Gastrocnemius medialis (tissue), 4 donors: Measurements from ENCODE around the gene SATB2. TPM values are rescaled to one million over a fixed set of nuclear protein-coding genes. Genes with fewer than 3 reads are reported as not detected.

Source experiments
- ATAC-seq, 2 donors: fragments of 150-250 bp; one replicate each; pipeline ENCODE4 v1.9.1; 2016
- DNase-seq, 2 donors: peaks; one replicate each; pipeline ENCODE4 v3.0.0-alpha.2; 2019
- H3K27ac ChIP-seq, 4 donors: fragments of 200-600 bp; sonication (generic); 1 replicate in 1 of 4; 2 replicates in 3 of 4; pipeline ENCODE4 v1.5.1; 2016 to 2018; ENCODE audit warnings: mild to moderate bottlenecking in 2 of 4, moderate library complexity in 1 of 4
- H3K27me3 ChIP-seq, 3 donors: fragments of 200-600 bp; sonication (generic) in 2 of 3; 1 replicate in 1 of 3; 2 replicates in 2 of 3; pipeline versions ENCODE4 v1.5.1 to v1.6.0; 2016 to 2019; ENCODE audit warnings: mild to moderate bottlenecking in 1 of 3, moderate library complexity in 1 of 3
- H3K36me3 ChIP-seq, 2 donors: fragments of 200-600 bp; sonication (generic) in 1 of 2; one replicate each; pipeline ENCODE4 v1.5.1; 2017 to 2018
- H3K4me1 ChIP-seq, 2 donors: fragments of 200-600 bp; sonication (generic) in 1 of 2; one replicate each; pipeline ENCODE4 v1.5.1; 2016 to 2017; ENCODE audit warnings: mild to moderate bottlenecking in 2 of 2
- H3K4me3 ChIP-seq, 4 donors: fragments of 200-600 bp; sonication (generic) in 3 of 4; 1 replicate in 1 of 4; 2 replicates in 3 of 4; pipeline ENCODE4 v1.5.1; 2016 to 2019; ENCODE audit warnings: mild to moderate bottlenecking in 2 of 4
- H3K9me3 ChIP-seq, 3 donors: fragments of 200-600 bp; sonication (generic) in 2 of 3; 1 replicate in 1 of 3; 2 replicates in 2 of 3; pipeline ENCODE4 v1.5.1; 2016 to 2019
- POLR2A ChIP-seq, 2 donors: fragments of 450-650 bp; IDR thresholded peaks; one replicate each; pipeline ENCODE4 v1.6.1; 2017; ENCODE audit warnings: antibody characterized with exemption in 2 of 2, mild to moderate bottlenecking in 2 of 2, moderate library complexity in 2 of 2
- in situ Hi-C, 4 donors: fragments of 200-750 bp; cut with MboI; loops; one replicate each; pipeline versions ENCODE4 v1.15.0 to v1.8.0; 2017; ENCODE audit warnings: low sequenced_read_pairs in 4 of 4
- intact Hi-C: fragments of 100-400 bp; cut with DNase I; formaldehyde crosslinking; loops from one replicate; pipeline ENCODE4 v1.15.1; 2023; ENCODE audit warnings: low total_unique reads
- total RNA-seq, 4 donors: library from RNA; depleted of rRNA; stranded (reverse); fragments of >200 nt; gene quantifications; one replicate each; pipeline versions ENCODE4 v1.1.0 to v1.2.3, GENCODE V29; 2016
- TF ChIP-seq, protein P1 (sequence below), 5 experiments: fragments of 450-650 bp in 3 of 5; fragments of 200-600 bp in 2 of 5; sonication (generic) in 2 of 5; IDR thresholded peaks in 4 of 5; conservative IDR thresholded peaks in 1 of 5; 1 replicate in 4 of 5; 2 replicates in 1 of 5; pipeline ENCODE4 v1.5.1; 2016 to 2019; ENCODE audit warnings: antibody characterized with exemption in 5 of 5, mild to moderate bottlenecking in 3 of 5, moderate library complexity in 3 of 5

Gene SATB2
- total RNA-seq, 4 donors from 2014 or later, result 2.0 to 6.4 (median 4.5) TPM

DNA sequence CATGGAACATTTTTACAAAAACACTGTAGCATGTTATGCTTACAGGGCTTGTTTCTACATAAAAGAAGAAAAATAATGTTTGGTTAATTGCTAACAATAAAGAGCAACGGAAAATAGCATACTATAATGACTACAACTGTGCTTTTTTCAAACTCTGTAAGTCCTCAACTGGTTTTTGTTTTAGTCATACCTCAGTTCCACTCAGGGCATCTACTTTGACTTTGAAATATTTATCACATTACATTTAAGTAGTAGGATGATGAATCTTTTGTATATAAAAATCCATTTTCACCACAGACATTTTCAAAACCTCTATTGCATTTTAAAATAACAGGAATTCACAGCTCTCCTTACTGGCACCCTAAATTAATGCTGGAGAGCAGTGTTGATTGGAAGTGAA is 8.3 kb downstream of the SATB2 start:
- ATAC-seq (no peak), DNase-seq (no peak)
- no peak overlapping the region for H3K27ac ChIP-seq
- in situ Hi-C loops, result no loop called here
- TF ChIP-seq, protein P1, sequence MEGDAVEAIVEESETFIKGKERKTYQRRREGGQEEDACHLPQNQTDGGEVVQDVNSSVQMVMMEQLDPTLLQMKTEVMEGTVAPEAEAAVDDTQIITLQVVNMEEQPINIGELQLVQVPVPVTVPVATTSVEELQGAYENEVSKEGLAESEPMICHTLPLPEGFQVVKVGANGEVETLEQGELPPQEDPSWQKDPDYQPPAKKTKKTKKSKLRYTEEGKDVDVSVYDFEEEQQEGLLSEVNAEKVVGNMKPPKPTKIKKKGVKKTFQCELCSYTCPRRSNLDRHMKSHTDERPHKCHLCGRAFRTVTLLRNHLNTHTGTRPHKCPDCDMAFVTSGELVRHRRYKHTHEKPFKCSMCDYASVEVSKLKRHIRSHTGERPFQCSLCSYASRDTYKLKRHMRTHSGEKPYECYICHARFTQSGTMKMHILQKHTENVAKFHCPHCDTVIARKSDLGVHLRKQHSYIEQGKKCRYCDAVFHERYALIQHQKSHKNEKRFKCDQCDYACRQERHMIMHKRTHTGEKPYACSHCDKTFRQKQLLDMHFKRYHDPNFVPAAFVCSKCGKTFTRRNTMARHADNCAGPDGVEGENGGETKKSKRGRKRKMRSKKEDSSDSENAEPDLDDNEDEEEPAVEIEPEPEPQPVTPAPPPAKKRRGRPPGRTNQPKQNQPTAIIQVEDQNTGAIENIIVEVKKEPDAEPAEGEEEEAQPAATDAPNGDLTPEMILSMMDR (IDR thresholded peaks at IDR 0.05 in 4 of 5, conservative IDR thresholded peaks at IDR 0.05 in 1 of 5), result no peak
- no peak for TF ChIP-seq POLR2A (IDR thresholded peaks at IDR 0.05)
- H3K4me1 ChIP-seq, result no peaks in the 10 kb centered on the region
- H3K27me3 ChIP-seq, result peaks cover 7 to 39% (median 31%) of the 10 kb centered on the region in 3 donors
- no peak overlapping the region for H3K4me3 ChIP-seq
- H3K9me3 ChIP-seq, result no peaks in the 10 kb centered on the region
- intact Hi-C loops, result no loop called here
- no peaks in the 10 kb centered on the region for H3K36me3 ChIP-seq

DNA sequence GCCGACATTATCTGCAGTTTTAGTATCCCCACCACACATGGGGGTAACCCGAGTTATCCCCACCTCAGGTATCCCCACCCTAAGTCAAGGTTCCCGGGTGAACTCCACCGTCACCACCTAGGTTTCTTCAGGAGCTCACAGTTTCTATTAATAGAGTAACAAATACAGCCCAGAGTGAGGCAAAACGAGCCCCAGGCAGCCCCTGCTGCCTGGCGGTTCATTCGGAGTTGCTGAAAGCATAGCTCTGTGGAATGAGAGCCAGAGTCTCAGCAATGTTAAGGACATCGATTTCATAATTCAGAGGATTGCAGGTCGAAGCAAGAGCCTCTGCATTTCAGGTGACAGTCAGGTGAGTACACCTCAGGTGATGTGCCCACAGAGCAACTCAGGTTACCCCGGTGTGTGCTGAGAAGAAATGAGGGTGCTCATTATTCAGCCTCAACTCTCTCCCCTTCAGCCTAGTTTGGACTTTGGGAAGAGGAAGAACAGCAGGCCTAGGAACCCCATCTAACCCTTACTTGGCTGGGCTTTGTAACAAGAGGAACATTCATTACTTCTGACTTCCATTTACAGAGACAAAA is 10.7 kb downstream of the SATB2 start:
- H3K27me3 ChIP-seq, result peaks cover 0 to 19% (median 10%) of the 10 kb centered on the region in 3 donors
- in situ Hi-C loops, result no loop called here
- TF ChIP-seq POLR2A (IDR thresholded peaks at IDR 0.05), result no peak
- TF ChIP-seq, protein P1 (IDR thresholded peaks at IDR 0.05 in 4 of 5, conservative IDR thresholded peaks at IDR 0.05 in 1 of 5), result no peak

DNA sequence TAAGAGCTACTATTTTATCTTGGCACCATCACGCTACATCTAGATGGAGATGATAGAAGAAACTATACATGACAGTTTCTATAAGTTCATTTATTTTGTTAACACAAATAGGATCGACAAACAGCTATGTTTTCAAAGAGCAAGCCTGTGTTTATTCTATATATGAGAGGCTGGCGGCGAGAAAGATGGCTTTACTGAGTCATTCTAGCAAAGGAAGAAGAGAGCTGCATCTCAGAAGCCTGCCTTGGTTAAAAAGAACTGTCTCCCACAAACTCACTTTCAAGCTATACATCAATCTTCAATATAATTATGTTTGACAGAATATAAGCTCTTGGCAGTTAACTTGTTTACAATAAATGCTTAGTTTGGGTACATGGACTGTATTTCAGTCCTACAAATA is 13.0 kb downstream of the SATB2 start:
- in situ Hi-C loops (no loop called here), intact Hi-C loops (no loop called here)
- ATAC-seq (no peak), DNase-seq (no peak)
- no peaks in the 10 kb centered on the region for H3K4me1 ChIP-seq
- H3K36me3 ChIP-seq, result no peaks in the 10 kb centered on the region
- H3K27me3 ChIP-seq, result peaks cover 0 to 6% (median 5%) of the 10 kb centered on the region in 3 donors
- TF ChIP-seq POLR2A (IDR thresholded peaks at IDR 0.05), result no peak
- TF ChIP-seq, protein P1 (IDR thresholded peaks at IDR 0.05 in 4 of 5, conservative IDR thresholded peaks at IDR 0.05 in 1 of 5), result no peak
- no peak overlapping the region for H3K27ac ChIP-seq
- no peak overlapping the region for H3K4me3 ChIP-seq
- no peaks in the 10 kb centered on the region for H3K9me3 ChIP-seq

More for the DNA sequence above, 10.7 kb downstream of the SATB2 start:
- Histone ChIP-seq H3K27ac (no peak overlapping the region), H3K36me3 (no peaks in the 10 kb centered on the region), H3K4me3 (no peak overlapping the region), H3K4me1 (no peaks in the 10 kb centered on the region), H3K9me3 (no peaks in the 10 kb centered on the region)
- no peak for ATAC-seq
- intact Hi-C loops, result no loop called here
- no peak for DNase-seq

DNA sequence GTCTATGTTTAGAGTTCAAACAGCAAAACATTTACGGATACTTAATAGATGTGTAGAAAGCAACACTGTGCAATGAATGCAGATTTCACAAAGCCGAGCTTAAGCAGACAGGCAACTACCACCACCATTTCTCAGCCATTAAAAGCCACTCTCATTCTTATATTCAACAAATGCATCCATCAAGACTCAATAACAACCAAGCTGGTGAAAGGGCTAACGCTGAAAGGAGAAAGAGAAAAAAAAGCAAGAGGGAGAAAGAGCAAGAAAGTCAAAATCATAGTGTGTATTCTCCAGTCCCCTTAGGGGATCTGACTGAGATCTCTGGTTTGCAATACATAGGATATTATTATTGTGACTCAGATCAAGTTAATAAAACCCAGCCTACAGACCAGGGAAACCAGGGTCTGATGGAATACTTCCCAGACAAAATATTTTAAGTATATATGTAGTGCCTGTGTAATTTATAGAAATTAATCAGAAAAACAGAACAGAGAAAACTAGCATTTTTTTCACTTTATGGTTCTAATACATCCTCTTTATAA is 14.1 kb downstream of the SATB2 start:
- H3K4me3 ChIP-seq, result no peak overlapping the region
- no peaks in the 10 kb centered on the region for H3K4me1 ChIP-seq
- intact Hi-C loops, result no loop called here
- no peak overlapping the region for H3K27ac ChIP-seq
- in situ Hi-C loops, result no loop called here
- H3K9me3 ChIP-seq, result no peaks in the 10 kb centered on the region
- ATAC-seq, result no peak
- H3K36me3 ChIP-seq, result no peaks in the 10 kb centered on the region
- peaks cover 0 to 5% (median under 1%) of the 10 kb centered on the region in 3 donors for H3K27me3 ChIP-seq
- DNase-seq, result no peak
- TF ChIP-seq, protein P1 (IDR thresholded peaks at IDR 0.05 in 4 of 5, conservative IDR thresholded peaks at IDR 0.05 in 1 of 5), result no peak
- no peak for TF ChIP-seq POLR2A (IDR thresholded peaks at IDR 0.05)
